T-cell (primary cell): Measurements from ENCODE around the gene BICC1. TPM values are rescaled to one million over a fixed set of nuclear protein-coding genes. Genes with fewer than 3 reads are reported as not detected.

Experiments used
- ATAC-seq, 4 experiments: fragments of 200-7000 bp in 3 of 4; fragments of 150-1000 bp in 1 of 4; cut with Tn5 transposase; replicated peaks in 1 of 4; 1 replicate in 3 of 4; 2 replicates in 1 of 4; pipeline ENCODE4 v1.10.0; 2021; ENCODE audit warnings: moderate library complexity in 3 of 4, mild to moderate bottlenecking in 2 of 4, moderate number of reproducible peaks in 1 of 4
- CTCF ChIA-PET, 2 donors: fragments of 300-600 bp; sonication (Branson Sonifier 250); formaldehyde crosslinking; loops; one replicate each; lab custom pipeline; 2022; ENCODE audit warnings: antibody characterized with exemption in 2 of 2; lab: Charles Lee
- POLR2A ChIA-PET, 2 donors: fragments of 300-600 bp; sonication (Branson Sonifier 250); formaldehyde crosslinking; loops; one replicate each; lab custom pipeline; 2022; ENCODE audit warnings: antibody characterized with exemption in 2 of 2; lab: Charles Lee
- DNase-seq, 35 experiments: peaks; one replicate each; pipeline versions ENCODE4 v3.0.0 to v3.0.0-alpha.2; 2013 to 2023
- H3K27ac ChIP-seq: one replicate; pipeline ENCODE4 v1.5.1; 2013; ENCODE audit warnings: low read length
- H3K27me3 ChIP-seq, 2 experiments: replicated peaks in 1 of 2; 1 replicate in 1 of 2; 2 replicates in 1 of 2; pipeline versions ENCODE4 v1.6.1 to v1.7.0; 2013; ENCODE audit warnings: low read length in 1 of 2, mixed read lengths in 1 of 2; ENCODE audit not compliant: control insufficient read depth in 2 of 2, insufficient read depth in 2 of 2; ENCODE audit errors: extremely low read depth in 1 of 2
- H3K36me3 ChIP-seq, 2 donors: 1 replicate in 1 of 2; 2 replicates in 1 of 2; pipeline versions ENCODE4 v1.6.1 to v1.7.0; 2013; ENCODE audit warnings: low read length in 1 of 2; ENCODE audit not compliant: control insufficient read depth in 2 of 2, insufficient read depth in 1 of 2; ENCODE audit errors: extremely low read depth in 1 of 2
- H3K4me1 ChIP-seq, 2 experiments: 1 replicate in 1 of 2; 2 replicates in 1 of 2; pipeline versions ENCODE4 v1.6.1 to v1.7.0; 2013; ENCODE audit warnings: low read length in 2 of 2, mixed read lengths in 1 of 2; ENCODE audit not compliant: insufficient read depth in 2 of 2, control insufficient read depth in 1 of 2; ENCODE audit errors: extremely low read depth in 1 of 2
- H3K4me3 ChIP-seq, 2 donors: 1 replicate in 1 of 2; 2 replicates in 1 of 2; pipeline versions ENCODE4 v1.5.1 to v1.7.0; 2013; ENCODE audit warnings: mild to moderate bottlenecking in 2 of 2, low read length in 1 of 2, moderate library complexity in 1 of 2; ENCODE audit not compliant: control insufficient read depth in 1 of 2; ENCODE audit errors: extremely low read depth in 1 of 2
- H3K9me3 ChIP-seq: 2 replicates; pipeline ENCODE4 v1.7.0; 2013
- H3K27ac Mint-ChIP-seq, 2 donors: one replicate each; pipeline ENCODE4 v1.8.0; 2020 to 2021; ENCODE audit warnings: mild to moderate bottlenecking in 2 of 2, mixed read lengths in 2 of 2
- H3K27me3 Mint-ChIP-seq, 2 donors: one replicate each; pipeline ENCODE4 v1.8.0; 2021 to 2022; ENCODE audit warnings: mixed read lengths in 2 of 2
- H3K36me3 Mint-ChIP-seq: one replicate; pipeline ENCODE4 v1.8.0; 2021; ENCODE audit warnings: mixed read lengths
- H3K4me1 Mint-ChIP-seq, 3 donors: one replicate each; pipeline ENCODE4 v1.8.0; 2020 to 2022; ENCODE audit warnings: mixed read lengths in 3 of 3, mild to moderate bottlenecking in 1 of 3
- H3K4me3 Mint-ChIP-seq, 3 donors: one replicate each; pipeline ENCODE4 v1.8.0; 2020 to 2022; ENCODE audit warnings: mild to moderate bottlenecking in 3 of 3, mixed read lengths in 3 of 3, moderate library complexity in 3 of 3
- H3K9me3 Mint-ChIP-seq, 3 donors: one replicate each; pipeline ENCODE4 v1.8.0; 2020 to 2022; ENCODE audit warnings: mixed read lengths in 3 of 3
- WGBS: methylation state at CpG from one replicate; pipeline ENCODE4 v1.1.5; 2013; ENCODE audit warnings: missing lambda C conversion rate; ENCODE audit not compliant: insufficient coverage; 5-methylcytosine and 5-hydroxymethylcytosine counted together
- total RNA-seq, 35 experiments: library from RNA in 6 of 35; stranded (reverse) in 6 of 35; fragments of 120-200 nt in 1 of 35; gene quantifications; one replicate each; pipeline versions ENCODE4 v1.2.1 to v1.2.4 and lab custom pipeline; 2013 to 2026

The BICC1 gene
- total RNA-seq, 5 donors from 2014 or later (not counting 1 experiment from before 2014, with no cell fraction given) = 0.06 to 0.09 (median 0.07) TPM; not detected in 2

DNA sequence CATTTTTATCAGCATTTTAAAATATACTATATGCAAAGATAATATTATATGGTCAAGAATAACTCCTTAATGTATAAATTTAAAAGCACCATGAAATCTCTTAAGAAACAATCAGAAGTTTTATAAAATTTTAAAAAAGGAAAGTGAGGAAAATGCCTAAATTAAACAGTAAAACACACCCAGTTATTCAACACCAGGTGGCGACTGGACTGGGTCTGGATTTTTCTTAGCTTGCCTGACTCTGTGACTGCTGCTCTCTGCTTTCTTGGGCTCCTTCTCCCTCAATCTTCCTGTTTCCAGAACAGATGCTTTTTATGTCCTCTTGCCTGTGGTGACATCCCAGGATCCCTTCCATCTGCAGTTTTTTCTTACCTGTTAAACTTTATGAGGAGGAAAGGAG is 200.3 kb downstream of the BICC1 start:
- Mint-ChIP-seq H3K27me3 (no peaks in the 10 kb centered on the region), H3K9me3 (no peaks in the 10 kb centered on the region), H3K27ac (no peak overlapping the region), H3K4me3 (no peak overlapping the region), H3K36me3 (no peaks in the 10 kb centered on the region), H3K4me1 (no peaks in the 10 kb centered on the region)
- Histone ChIP-seq H3K9me3 (no peaks in the 10 kb centered on the region), H3K36me3 (no peaks in the 10 kb centered on the region), H3K27ac (no peak overlapping the region), H3K4me3 (no peak overlapping the region), H3K4me1 (no peaks in the 10 kb centered on the region), H3K27me3 (no peaks in the 10 kb centered on the region)
- POLR2A ChIA-PET = no interaction called here
- no peak for ATAC-seq
- CTCF ChIA-PET = no interaction called here
- WGBS = no CpG with 5 or more reads among the region's 1 CpG
- no peak for DNase-seq

DNA sequence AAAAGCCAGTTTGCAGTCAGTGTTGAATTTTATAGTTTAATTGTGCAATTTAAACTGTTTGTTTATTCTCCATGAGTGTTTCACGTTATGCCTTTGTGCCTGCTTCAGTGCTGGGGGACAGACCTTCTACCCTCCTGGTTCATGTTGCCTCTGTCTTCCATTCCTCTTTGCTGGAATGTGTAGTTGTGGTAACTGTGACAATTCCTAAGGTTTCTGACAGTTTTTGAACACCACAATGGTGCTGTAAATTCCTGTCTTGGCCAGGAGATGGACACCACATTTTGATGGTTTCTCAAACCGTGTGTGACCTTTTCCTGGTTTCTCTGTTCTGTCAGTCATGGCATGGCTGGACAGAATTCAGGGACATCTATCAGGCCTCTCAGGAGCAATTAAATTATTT is 201.7 kb downstream of the BICC1 start:
- no peak for ATAC-seq
- Histone ChIP-seq H3K9me3 (no peaks in the 10 kb centered on the region), H3K4me1 (no peaks in the 10 kb centered on the region), H3K36me3 (no peaks in the 10 kb centered on the region), H3K27me3 (no peaks in the 10 kb centered on the region), H3K4me3 (no peak overlapping the region), H3K27ac (no peak overlapping the region)
- Mint-ChIP-seq H3K9me3 (no peaks in the 10 kb centered on the region), H3K4me3 (no peak overlapping the region), H3K27me3 (no peaks in the 10 kb centered on the region), H3K27ac (no peak overlapping the region), H3K4me1 (no peaks in the 10 kb centered on the region), H3K36me3 (no peaks in the 10 kb centered on the region)
- DNase-seq = no peak
- ChIA-PET POLR2A (interaction anchor here in 1 of 2 donors (0.5 kb wide), 1 partner anchor 77 kb away, joined by 3 read pairs; no protein-coding TSS in a partner anchor), CTCF (no interaction called here)
- 69% methylated on average over 2 of the region's 2 CpGs for WGBS

DNA sequence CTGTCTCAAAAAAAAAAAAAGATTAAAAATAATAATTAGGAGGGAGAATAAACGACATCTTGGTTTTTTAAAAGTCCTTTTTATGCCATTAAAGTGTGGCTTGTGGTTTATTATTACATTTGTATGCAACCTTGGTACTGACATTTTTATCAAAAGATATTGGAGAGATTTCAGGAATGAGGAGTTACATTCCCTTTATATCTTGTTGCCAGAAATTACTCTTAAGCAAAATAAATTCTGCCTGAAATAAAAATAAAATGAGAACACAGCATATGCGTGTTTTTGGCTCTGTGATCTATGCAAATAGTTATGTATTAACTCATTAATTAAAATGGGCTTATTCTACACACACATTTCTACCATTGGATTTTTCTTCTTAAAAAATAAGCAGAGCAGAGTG is 202.4 kb downstream of the BICC1 start:
- H3K9me3 Mint-ChIP-seq = no peaks in the 10 kb centered on the region
- ChIA-PET POLR2A (no interaction called here), CTCF (no interaction called here)
- no peak for ATAC-seq
- no peaks in the 10 kb centered on the region for H3K36me3 Mint-ChIP-seq
- Histone ChIP-seq H3K9me3 (no peaks in the 10 kb centered on the region), H3K36me3 (no peaks in the 10 kb centered on the region), H3K27me3 (no peaks in the 10 kb centered on the region), H3K4me3 (no peak overlapping the region), H3K4me1 (no peaks in the 10 kb centered on the region), H3K27ac (no peak overlapping the region)
- no CpG with 5 or more reads among the region's 2 CpGs for WGBS
- no peaks in the 10 kb centered on the region for H3K4me1 Mint-ChIP-seq
- H3K27ac Mint-ChIP-seq = no peak overlapping the region
- no peak overlapping the region for H3K4me3 Mint-ChIP-seq
- H3K27me3 Mint-ChIP-seq = no peaks in the 10 kb centered on the region
- no peak for DNase-seq

DNA sequence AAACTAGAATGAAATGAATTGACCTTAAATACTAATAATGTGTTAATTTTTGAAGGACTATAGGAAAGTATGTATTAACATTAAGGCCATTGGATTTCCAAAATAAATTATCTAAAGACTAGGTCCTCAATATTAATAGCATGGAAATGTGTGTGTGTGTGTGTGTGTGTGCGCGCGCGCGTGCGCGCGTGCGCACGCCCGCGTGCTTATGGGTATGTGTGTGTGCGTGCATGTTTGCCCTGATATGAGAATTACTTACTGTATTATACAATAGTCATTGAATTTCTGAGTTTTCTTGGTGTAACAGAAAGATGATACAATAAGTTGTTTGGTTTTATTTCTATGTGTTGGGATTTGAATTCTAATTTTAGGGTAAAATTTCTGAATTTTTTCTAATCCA is 205.9 kb downstream of the BICC1 start:
- WGBS = no CpG with 5 or more reads among the region's 13 CpGs
- no peaks in the 10 kb centered on the region for H3K9me3 Mint-ChIP-seq
- H3K27me3 ChIP-seq = no peaks in the 10 kb centered on the region
- H3K36me3 ChIP-seq = no peaks in the 10 kb centered on the region
- H3K27me3 Mint-ChIP-seq = no peaks in the 10 kb centered on the region
- H3K4me3 ChIP-seq = no peak overlapping the region
- no peaks in the 10 kb centered on the region for H3K36me3 Mint-ChIP-seq
- no peak for DNase-seq
- H3K27ac ChIP-seq = no peak overlapping the region
- ATAC-seq = no peak
- CTCF ChIA-PET = no interaction called here
- no peaks in the 10 kb centered on the region for H3K9me3 ChIP-seq
- POLR2A ChIA-PET = no interaction called here
- H3K4me3 Mint-ChIP-seq = no peak overlapping the region
- H3K4me1 Mint-ChIP-seq = no peaks in the 10 kb centered on the region
- H3K27ac Mint-ChIP-seq = no peak overlapping the region
- no peaks in the 10 kb centered on the region for H3K4me1 ChIP-seq

DNA sequence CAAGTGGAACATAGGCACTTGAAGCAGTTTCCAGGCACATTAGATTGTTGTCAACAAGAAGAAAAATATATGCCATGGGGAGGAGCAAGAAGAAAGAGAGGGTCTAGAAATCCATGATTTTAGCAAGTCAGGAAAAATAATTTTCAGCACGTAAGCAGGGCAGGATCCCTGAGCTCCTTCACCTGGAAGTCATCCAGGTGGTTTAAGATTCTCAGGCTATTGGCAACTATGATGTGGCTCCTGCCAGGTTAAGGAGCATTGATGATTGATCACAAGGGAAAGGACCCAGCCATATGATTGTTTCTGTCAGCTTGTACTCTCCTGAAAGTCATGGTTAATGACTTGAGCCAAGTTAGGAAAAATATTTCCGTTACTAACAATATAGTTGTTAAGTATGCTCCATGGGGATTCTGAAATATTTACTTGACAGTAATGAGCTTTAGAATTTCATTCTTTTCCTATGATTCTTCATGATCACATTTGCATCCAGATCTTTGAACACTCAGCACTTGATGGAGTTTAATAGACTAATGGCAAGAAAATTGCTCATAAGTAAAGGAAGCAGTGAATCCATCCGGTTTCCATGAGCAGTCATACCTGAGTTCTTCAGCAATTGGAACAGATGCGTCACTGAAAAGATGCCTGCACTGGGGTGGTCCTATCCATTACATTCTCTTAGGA is 209.1 kb downstream of the BICC1 start:
- H3K4me3 ChIP-seq = no peak overlapping the region
- ChIA-PET CTCF (no interaction called here), POLR2A (no interaction called here)
- 100% methylated on average over 1 of the region's 4 CpGs for WGBS
- H3K9me3 Mint-ChIP-seq = peaks cover 0 to 4% (median 0%) of the 10 kb centered on the region in 3 donors
- H3K4me1 ChIP-seq = no peaks in the 10 kb centered on the region
- no peaks in the 10 kb centered on the region for H3K27me3 Mint-ChIP-seq
- H3K9me3 ChIP-seq = no peaks in the 10 kb centered on the region
- ATAC-seq = no peak
- no peaks in the 10 kb centered on the region for H3K4me1 Mint-ChIP-seq
- no peaks in the 10 kb centered on the region for H3K27me3 ChIP-seq
- no peak for DNase-seq
- H3K36me3 Mint-ChIP-seq = no peaks in the 10 kb centered on the region
- no peaks in the 10 kb centered on the region for H3K36me3 ChIP-seq
- no peak overlapping the region for H3K27ac Mint-ChIP-seq
- no peak overlapping the region for H3K4me3 Mint-ChIP-seq
- H3K27ac ChIP-seq = no peak overlapping the region

DNA sequence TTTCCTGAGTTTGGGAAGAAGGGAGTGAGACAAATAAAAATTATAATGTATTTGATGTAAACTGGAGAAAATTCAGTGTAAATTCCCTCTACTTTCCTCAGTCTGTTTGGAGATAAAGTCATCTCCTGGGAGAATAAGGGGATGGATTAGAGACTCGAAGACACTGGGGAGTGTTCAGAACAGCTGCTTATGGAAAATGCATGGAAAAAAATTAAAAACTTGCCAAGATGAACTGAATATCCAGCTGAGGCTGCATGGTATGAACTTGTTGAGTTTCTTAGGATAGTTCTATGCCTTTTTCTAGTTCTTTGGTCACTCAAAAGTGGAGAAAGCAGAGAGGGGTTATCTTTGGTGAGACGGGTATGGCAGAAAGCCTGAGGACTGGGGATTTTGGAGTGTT is 210.5 kb downstream of the BICC1 start:
- no peaks in the 10 kb centered on the region for H3K27me3 ChIP-seq
- peaks cover 0 to 4% (median 0%) of the 10 kb centered on the region in 3 donors for H3K9me3 Mint-ChIP-seq
- H3K4me1 ChIP-seq = no peaks in the 10 kb centered on the region
- CTCF ChIA-PET = no interaction called here
- H3K27me3 Mint-ChIP-seq = no peaks in the 10 kb centered on the region
- no peaks in the 10 kb centered on the region for H3K4me1 Mint-ChIP-seq
- no peak overlapping the region for H3K27ac Mint-ChIP-seq
- no peak overlapping the region for H3K4me3 Mint-ChIP-seq
- 91% methylated on average over 2 of the region's 2 CpGs for WGBS
- H3K9me3 ChIP-seq = no peaks in the 10 kb centered on the region
- POLR2A ChIA-PET = no interaction called here
- no peak overlapping the region for H3K4me3 ChIP-seq
- ATAC-seq = no peak
- H3K36me3 Mint-ChIP-seq = no peaks in the 10 kb centered on the region
- H3K36me3 ChIP-seq = no peaks in the 10 kb centered on the region
- DNase-seq = no peak
- no peak overlapping the region for H3K27ac ChIP-seq

DNA sequence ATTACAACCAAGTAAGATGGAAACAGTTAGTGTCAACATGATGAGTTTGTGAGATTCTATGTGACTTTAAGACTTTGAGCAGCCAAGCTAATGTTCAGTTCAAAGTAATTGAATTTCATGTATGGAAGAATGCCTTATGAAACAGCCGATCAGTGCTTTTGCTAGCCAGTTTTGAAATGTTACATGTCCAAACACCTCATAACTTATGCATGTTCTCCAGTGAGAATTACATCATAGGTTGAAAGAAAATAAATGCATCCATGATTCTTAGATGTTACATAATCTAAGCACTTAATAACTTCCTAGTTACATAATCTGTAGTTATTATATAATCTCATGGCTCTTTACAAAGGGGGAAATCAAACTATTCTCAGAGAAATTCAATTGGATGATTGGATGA is 211.3 kb downstream of the BICC1 start:
- no peaks in the 10 kb centered on the region for H3K4me1 Mint-ChIP-seq
- Histone ChIP-seq H3K9me3 (no peaks in the 10 kb centered on the region), H3K36me3 (no peaks in the 10 kb centered on the region), H3K27me3 (no peaks in the 10 kb centered on the region), H3K4me3 (no peak overlapping the region), H3K4me1 (no peaks in the 10 kb centered on the region), H3K27ac (no peak overlapping the region)
- no peak overlapping the region for H3K27ac Mint-ChIP-seq
- no peaks in the 10 kb centered on the region for H3K36me3 Mint-ChIP-seq
- DNase-seq (no peak), ATAC-seq (no peak)
- no peak overlapping the region for H3K4me3 Mint-ChIP-seq
- CTCF ChIA-PET = no interaction called here
- H3K9me3 Mint-ChIP-seq = peaks cover 0 to 4% (median 0%) of the 10 kb centered on the region in 3 donors
- no CpG with 5 or more reads among the region's 1 CpG for WGBS
- POLR2A ChIA-PET = no interaction called here
- no peaks in the 10 kb centered on the region for H3K27me3 Mint-ChIP-seq
